SU-DHL-6 (cell line): ENCODE data around the gene SLC41A3.

Source experiments
- EZH2phosphoT487 ChIP-seq: fragments of 200-600 bp; sonication (generic), shearing (Covaris generic); conservative IDR thresholded peaks from 2 replicates; pipeline ENCODE4 v1.6.1; 2018; ENCODE audit warnings: mild to moderate bottlenecking, antibody characterized with exemption, low read length, moderate library complexity, mixed read lengths
- TF ChIP-seq, protein P1 (sequence below): fragments of 200-600 bp; sonication (generic); IDR thresholded peaks from one replicate; pipeline ENCODE4 v1.5.1; 2017; ENCODE audit warnings: antibody characterized with exemption, mild to moderate bottlenecking, low read length, moderate library complexity; ENCODE audit not compliant: insufficient read depth, poor library complexity, severe bottlenecking

DNA sequence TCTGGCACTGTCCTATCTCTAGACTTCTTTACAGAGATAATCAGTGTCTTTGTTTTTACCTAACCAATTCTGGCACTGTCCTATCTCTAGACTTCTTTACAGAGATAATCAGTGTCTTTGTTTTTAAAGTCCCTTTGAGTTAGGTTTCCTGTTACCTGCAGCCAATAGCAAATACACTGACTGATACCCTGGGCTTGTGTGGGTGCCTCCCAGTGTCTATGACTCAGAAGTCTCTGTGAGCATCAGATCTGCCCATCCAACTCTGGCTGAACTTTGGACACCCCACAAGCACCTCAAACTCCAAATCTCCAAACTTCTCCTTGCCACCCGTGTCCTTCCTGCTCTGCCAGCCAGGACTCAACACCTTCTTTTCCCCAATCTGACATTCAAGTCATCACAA, 30.4 kb downstream of the SLC41A3 start:
- TF ChIP-seq, protein P1, sequence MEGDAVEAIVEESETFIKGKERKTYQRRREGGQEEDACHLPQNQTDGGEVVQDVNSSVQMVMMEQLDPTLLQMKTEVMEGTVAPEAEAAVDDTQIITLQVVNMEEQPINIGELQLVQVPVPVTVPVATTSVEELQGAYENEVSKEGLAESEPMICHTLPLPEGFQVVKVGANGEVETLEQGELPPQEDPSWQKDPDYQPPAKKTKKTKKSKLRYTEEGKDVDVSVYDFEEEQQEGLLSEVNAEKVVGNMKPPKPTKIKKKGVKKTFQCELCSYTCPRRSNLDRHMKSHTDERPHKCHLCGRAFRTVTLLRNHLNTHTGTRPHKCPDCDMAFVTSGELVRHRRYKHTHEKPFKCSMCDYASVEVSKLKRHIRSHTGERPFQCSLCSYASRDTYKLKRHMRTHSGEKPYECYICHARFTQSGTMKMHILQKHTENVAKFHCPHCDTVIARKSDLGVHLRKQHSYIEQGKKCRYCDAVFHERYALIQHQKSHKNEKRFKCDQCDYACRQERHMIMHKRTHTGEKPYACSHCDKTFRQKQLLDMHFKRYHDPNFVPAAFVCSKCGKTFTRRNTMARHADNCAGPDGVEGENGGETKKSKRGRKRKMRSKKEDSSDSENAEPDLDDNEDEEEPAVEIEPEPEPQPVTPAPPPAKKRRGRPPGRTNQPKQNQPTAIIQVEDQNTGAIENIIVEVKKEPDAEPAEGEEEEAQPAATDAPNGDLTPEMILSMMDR: no peak
- no peak for TF ChIP-seq EZH2phosphoT487
